ENCODE data around the gene UNC13B.

DNA sequence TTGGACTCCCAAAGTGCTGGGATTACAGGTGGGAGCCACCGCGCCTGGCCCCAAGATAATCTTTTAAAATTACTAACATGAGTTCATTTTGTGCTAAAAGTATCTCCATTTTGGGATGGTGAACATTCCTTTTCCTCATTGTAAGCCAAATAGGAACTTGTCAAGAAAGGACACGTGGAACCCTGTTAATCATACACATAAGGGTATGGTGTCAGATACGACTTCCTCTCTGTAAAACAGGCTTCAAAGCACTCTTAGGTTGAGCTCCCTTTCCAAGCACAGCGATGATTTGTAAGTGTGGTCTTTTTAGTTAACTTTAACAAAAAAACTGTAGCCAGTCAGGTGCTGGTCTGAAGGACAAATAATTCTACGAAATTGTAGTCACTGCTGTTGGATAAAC lies 132.7 kb downstream of the UNC13B start:
- TF ChIP-seq TAF1 (IDR thresholded peaks at IDR 0.05; ENCODE audit: borderline replicate concordance, insufficient read depth, low read length): no peak
- TF ChIP-seq POLR2AphosphoS5 (IDR thresholded peaks at IDR 0.05; ENCODE audit: low read depth, low read length): no peak
- no peak for TF ChIP-seq SIN3A (IDR thresholded peaks at IDR 0.05; ENCODE audit: borderline replicate concordance, insufficient read depth, low read length)
- TF ChIP-seq, protein P1, sequence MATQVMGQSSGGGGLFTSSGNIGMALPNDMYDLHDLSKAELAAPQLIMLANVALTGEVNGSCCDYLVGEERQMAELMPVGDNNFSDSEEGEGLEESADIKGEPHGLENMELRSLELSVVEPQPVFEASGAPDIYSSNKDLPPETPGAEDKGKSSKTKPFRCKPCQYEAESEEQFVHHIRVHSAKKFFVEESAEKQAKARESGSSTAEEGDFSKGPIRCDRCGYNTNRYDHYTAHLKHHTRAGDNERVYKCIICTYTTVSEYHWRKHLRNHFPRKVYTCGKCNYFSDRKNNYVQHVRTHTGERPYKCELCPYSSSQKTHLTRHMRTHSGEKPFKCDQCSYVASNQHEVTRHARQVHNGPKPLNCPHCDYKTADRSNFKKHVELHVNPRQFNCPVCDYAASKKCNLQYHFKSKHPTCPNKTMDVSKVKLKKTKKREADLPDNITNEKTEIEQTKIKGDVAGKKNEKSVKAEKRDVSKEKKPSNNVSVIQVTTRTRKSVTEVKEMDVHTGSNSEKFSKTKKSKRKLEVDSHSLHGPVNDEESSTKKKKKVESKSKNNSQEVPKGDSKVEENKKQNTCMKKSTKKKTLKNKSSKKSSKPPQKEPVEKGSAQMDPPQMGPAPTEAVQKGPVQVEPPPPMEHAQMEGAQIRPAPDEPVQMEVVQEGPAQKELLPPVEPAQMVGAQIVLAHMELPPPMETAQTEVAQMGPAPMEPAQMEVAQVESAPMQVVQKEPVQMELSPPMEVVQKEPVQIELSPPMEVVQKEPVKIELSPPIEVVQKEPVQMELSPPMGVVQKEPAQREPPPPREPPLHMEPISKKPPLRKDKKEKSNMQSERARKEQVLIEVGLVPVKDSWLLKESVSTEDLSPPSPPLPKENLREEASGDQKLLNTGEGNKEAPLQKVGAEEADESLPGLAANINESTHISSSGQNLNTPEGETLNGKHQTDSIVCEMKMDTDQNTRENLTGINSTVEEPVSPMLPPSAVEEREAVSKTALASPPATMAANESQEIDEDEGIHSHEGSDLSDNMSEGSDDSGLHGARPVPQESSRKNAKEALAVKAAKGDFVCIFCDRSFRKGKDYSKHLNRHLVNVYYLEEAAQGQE (IDR thresholded peaks at IDR 0.05; ENCODE audit: insufficient read depth in 1 of 2, low read depth in 2 of 2, low read length in 2 of 2): no peak
